ENCODE data around the gene TMEM131.

The TMEM131 gene

DNA sequence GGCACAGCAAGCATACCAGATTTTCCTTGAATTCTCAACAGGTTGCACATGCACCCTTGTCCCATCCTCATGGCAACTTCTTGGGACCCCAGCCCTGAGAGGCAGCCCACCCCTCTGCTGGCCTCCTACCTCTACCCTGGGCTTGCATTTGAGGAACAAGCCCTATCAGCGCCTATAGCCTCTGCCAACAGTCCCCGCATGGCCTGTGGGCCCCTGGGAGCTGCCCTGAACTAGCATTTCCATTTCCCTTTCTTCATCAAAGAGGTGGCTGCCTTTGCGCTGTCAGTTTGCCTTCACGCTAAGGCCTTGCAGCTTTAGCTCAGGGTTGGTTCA lies 287.7 kb downstream of the TMEM131 start:
- no peak overlapping the region for H3K27ac ChIP-seq
- TF ChIP-seq ZFX (IDR thresholded peaks at IDR 0.05), result no peak
- TF ChIP-seq, protein P1, sequence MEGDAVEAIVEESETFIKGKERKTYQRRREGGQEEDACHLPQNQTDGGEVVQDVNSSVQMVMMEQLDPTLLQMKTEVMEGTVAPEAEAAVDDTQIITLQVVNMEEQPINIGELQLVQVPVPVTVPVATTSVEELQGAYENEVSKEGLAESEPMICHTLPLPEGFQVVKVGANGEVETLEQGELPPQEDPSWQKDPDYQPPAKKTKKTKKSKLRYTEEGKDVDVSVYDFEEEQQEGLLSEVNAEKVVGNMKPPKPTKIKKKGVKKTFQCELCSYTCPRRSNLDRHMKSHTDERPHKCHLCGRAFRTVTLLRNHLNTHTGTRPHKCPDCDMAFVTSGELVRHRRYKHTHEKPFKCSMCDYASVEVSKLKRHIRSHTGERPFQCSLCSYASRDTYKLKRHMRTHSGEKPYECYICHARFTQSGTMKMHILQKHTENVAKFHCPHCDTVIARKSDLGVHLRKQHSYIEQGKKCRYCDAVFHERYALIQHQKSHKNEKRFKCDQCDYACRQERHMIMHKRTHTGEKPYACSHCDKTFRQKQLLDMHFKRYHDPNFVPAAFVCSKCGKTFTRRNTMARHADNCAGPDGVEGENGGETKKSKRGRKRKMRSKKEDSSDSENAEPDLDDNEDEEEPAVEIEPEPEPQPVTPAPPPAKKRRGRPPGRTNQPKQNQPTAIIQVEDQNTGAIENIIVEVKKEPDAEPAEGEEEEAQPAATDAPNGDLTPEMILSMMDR (conservative IDR thresholded peaks at IDR 0.05), result no peak

DNA sequence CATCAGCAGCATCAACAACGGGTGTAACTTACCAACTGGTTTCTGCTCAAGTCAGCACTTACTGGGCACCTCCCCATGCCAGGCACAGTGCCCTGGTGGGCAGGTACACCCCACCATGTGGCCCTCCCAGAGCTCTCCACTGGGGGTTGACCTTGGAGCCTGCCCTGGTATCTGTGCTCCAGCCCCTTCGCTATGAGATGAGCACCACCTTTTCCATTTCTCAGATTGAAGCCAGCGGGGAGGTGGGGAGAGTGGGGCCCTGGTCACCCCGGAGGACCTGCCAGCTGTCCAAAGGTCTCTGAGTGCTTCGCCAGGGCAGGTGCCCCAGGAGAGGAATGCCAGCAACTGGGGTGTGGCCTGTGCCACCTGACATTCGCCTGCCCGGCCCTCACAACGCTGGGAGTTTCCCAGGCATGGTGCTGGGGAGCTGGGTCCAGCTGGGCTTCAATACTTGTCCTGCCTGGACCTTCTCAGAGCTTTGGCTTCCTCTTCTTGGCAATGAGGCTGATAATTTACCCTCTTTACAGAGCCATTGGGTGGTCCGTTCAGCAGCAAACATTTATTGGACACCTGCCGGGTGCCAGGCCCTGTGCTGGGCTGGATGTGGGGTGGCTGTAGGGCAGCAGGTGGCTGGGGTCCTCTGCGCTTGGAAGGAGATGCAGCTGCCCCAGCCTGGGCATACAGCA lies 288.2 kb downstream of the TMEM131 start:
- no peak overlapping the region for H3K27ac ChIP-seq
- TF ChIP-seq, protein P1 (conservative IDR thresholded peaks at IDR 0.05), result no peak
- no peak for TF ChIP-seq ZFX (IDR thresholded peaks at IDR 0.05)

DNA sequence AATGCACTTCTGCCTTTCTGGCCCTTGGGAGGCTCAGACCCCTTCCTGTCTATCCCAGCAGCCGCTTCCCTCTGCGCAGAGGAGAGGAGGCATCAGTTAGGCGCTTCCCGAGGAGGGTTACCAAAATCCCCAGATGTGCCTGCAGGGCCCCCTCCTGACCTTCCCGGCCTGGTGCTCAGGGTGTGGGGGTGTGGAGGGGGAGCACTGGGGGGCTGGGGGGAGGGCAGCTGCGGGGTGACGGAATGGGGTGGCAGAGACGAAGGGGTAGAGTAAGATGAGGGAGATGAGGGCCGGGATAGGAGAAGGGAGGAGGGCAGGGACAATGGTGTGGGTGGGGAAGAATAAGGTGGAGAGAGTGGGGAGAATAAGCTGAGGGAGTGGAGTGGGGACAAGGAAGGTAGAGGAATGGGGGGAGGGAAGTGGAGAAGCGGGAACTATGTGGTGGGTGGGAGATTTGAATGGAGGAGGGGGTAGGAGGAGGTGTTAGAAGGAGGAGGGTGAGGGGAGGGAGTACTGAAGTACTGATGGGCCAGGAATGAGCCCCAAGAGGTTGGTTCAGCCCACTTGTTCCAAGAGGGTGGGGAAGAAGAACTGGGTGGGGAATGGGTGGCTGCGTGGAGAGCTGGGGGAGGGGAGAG lies 288.9 kb downstream of the TMEM131 start:
- no peak overlapping the region for H3K27ac ChIP-seq
- TF ChIP-seq, protein P1 (conservative IDR thresholded peaks at IDR 0.05), result no peak
- TF ChIP-seq ZFX (IDR thresholded peaks at IDR 0.05), result no peak
